Osteoblast (primary cell): ENCODE data around the gene KRTAP20-2. TPM values are rescaled to one million over a fixed set of nuclear protein-coding genes. Genes with fewer than 3 reads are reported as not detected.

Source experiments
- DNase-seq: peaks from one replicate; pipeline ENCODE4 v3.0.0; 2011; ENCODE audit warnings: low spot score, mixed read lengths; ENCODE audit not compliant: insufficient read length; ENCODE audit errors: missing footprints
- H2AFZ ChIP-seq: 2 replicates; pipeline ENCODE4 v1.6.0; 2011; ENCODE audit warnings: mild to moderate bottlenecking, low read length
- H3K27ac ChIP-seq: 2 replicates; pipeline ENCODE4 v1.5.1; 2011; ENCODE audit warnings: mild to moderate bottlenecking, low read depth, low read length, moderate library complexity
- H3K27me3 ChIP-seq: 2 replicates; pipeline ENCODE4 v1.6.0; 2012; ENCODE audit warnings: mild to moderate bottlenecking, control low read depth, inconsistent platforms, low read length, moderate library complexity; ENCODE audit not compliant: insufficient read depth
- H3K36me3 ChIP-seq: 2 replicates; pipeline ENCODE4 v1.5.1; 2011; ENCODE audit warnings: mild to moderate bottlenecking, low read length, control low read depth, moderate library complexity; ENCODE audit not compliant: insufficient read depth
- H3K4me1 ChIP-seq: 2 replicates; pipeline ENCODE4 v1.5.1; 2011; ENCODE audit warnings: mild to moderate bottlenecking, low read length, control low read depth, moderate library complexity; ENCODE audit not compliant: insufficient read depth
- H3K4me2 ChIP-seq: 2 replicates; pipeline ENCODE4 v1.6.0; 2011; ENCODE audit warnings: mild to moderate bottlenecking, low read length; ENCODE audit not compliant: insufficient read depth
- H3K4me3 ChIP-seq: fragments of 200-600 bp; sonication (generic); 3 replicates; pipeline ENCODE4 v1.5.1; 2012; ENCODE audit warnings: mild to moderate bottlenecking, low read length, inconsistent platforms; ENCODE audit not compliant: insufficient read depth
- H3K79me2 ChIP-seq: 2 replicates; pipeline ENCODE4 v1.6.0; 2012; ENCODE audit warnings: mild to moderate bottlenecking, low read length, control low read depth, inconsistent platforms; ENCODE audit not compliant: insufficient read depth
- H3K9me3 ChIP-seq: 2 replicates; pipeline ENCODE4 v1.5.1; 2011; ENCODE audit warnings: low read depth, low read length, control low read depth
- H4K20me1 ChIP-seq: 2 replicates; pipeline ENCODE4 v1.6.0; 2012; ENCODE audit warnings: mild to moderate bottlenecking, low read length, control low read depth; ENCODE audit not compliant: insufficient read depth
- CTCF ChIP-seq: IDR thresholded peaks from 2 replicates; pipeline ENCODE4 v1.5.1; 2011; ENCODE audit warnings: mild to moderate bottlenecking, low read depth, low read length, moderate library complexity; ENCODE audit errors: extremely low read depth
- total RNA-seq: library from RNA; depleted of rRNA; stranded (reverse); fragments of >200 nt; gene quantifications from 2 replicates; pipeline ENCODE4 v1.2.3, GENCODE V29; 2012

Gene KRTAP20-2
- total RNA-seq, 1 donor, result not detected

GRCh38 chr21:30615199-30615598, 19.8 kb upstream of the KRTAP20-2 start:
- H3K4me1 ChIP-seq, result no peaks in the 10 kb centered on the region
- H2AFZ ChIP-seq, result no peak overlapping the region
- DNase-seq, result no peak
- TF ChIP-seq CTCF, result no peak
- no peak overlapping the region for H3K4me2 ChIP-seq
- peaks cover 8% of the 10 kb centered on the region for H3K9me3 ChIP-seq
- no peak overlapping the region for H3K4me3 ChIP-seq
- H4K20me1 ChIP-seq, result no peaks in the 10 kb centered on the region
- H3K79me2 ChIP-seq, result no peaks in the 10 kb centered on the region
- no peak overlapping the region for H3K27ac ChIP-seq
- no peaks in the 10 kb centered on the region for H3K27me3 ChIP-seq
- no peaks in the 10 kb centered on the region for H3K36me3 ChIP-seq

- peak; percentile 18 for DNase-seq
- peaks cover 8% of the 10 kb centered on the region for H3K9me3 ChIP-seq
- H3K27ac ChIP-seq, result no peak within 1 kb of the TSS
- no peaks in the 10 kb centered on the region for H3K79me2 ChIP-seq
- no peaks in the 10 kb centered on the region for H3K27me3 ChIP-seq
- no peaks in the 10 kb centered on the region for H3K4me1 ChIP-seq
- no peak within 1 kb of the TSS for H3K4me2 ChIP-seq
- no peaks in the 10 kb centered on the region for H4K20me1 ChIP-seq
- H3K4me3 ChIP-seq, result no peak within 1 kb of the TSS
- H2AFZ ChIP-seq, result no peak within 1 kb of the TSS
- H3K36me3 ChIP-seq, result no peaks in the 10 kb centered on the region
- no peak for TF ChIP-seq CTCF
These were observed 18.9 kb upstream of the KRTAP20-2 start, which contains the start of gene KRTAP20-1 for GRCh38 chr21:30616125-30616524. Gene KRTAP20-1, plus strand, starts transcription at chr21:30616425. Its CDS starts 30 bp downstream, at chr21:30616455.

GRCh38 chr21:30620080-30620479, 14.9 kb upstream of the KRTAP20-2 start:
- no peak for DNase-seq
- H3K36me3 ChIP-seq, result no peaks in the 10 kb centered on the region

GRCh38 chr21:30620522-30620921, 14.5 kb upstream of the KRTAP20-2 start, which contains the start of gene KRTAP20-4:
Gene KRTAP20-4, plus strand, starts transcription at chr21:30620627.
- Histone ChIP-seq H3K79me2 (no peaks in the 10 kb centered on the region), H3K4me2 (no peak within 1 kb of the TSS), H3K27ac (no peak within 1 kb of the TSS), H3K9me3 (peaks cover 5% of the 10 kb centered on the region), H3K4me3 (no peak within 1 kb of the TSS), H3K4me1 (no peaks in the 10 kb centered on the region), H3K36me3 (no peaks in the 10 kb centered on the region), H4K20me1 (no peaks in the 10 kb centered on the region), H3K27me3 (no peaks in the 10 kb centered on the region), H2AFZ (no peak within 1 kb of the TSS)
- TF ChIP-seq CTCF, result no peak
- DNase-seq, result no peak

More at GRCh38 chr21:30620080-30620479, 14.9 kb upstream of the KRTAP20-2 start:
- Histone ChIP-seq H3K79me2 (no peaks in the 10 kb centered on the region), H3K4me1 (no peaks in the 10 kb centered on the region), H3K27me3 (no peaks in the 10 kb centered on the region), H3K4me2 (no peak overlapping the region), H3K4me3 (no peak overlapping the region), H4K20me1 (no peaks in the 10 kb centered on the region), H3K27ac (no peak overlapping the region), H2AFZ (no peak overlapping the region), H3K9me3 (peaks cover 5% of the 10 kb centered on the region)
- no peak for TF ChIP-seq CTCF
